HepG2 (cell line): ENCODE measurements around the gene DISP1. TPM values are rescaled to one million over a fixed set of nuclear protein-coding genes. Genes with fewer than 3 reads are reported as not detected.
A peak's percentile ranks its signal among the peaks of the same experiment; 100 is the strongest.

ENCODE experiments used
- DNMT3B ChIP-seq: conservative IDR thresholded peaks from 2 replicates; pipeline ENCODE4 v1.6.1; 2016; ENCODE audit warnings: missing biosample characterization, control low read depth
- FIP1L1 ChIP-seq: fragments of 200-400 bp; formaldehyde crosslinking; IDR thresholded peaks from 2 replicates; pipeline ENCODE4 v1.6.1; 2018; ENCODE audit warnings: low read depth, mild to moderate bottlenecking, low read length, moderate library complexity, borderline replicate concordance; ENCODE audit not compliant: insufficient read depth
- HDAC1 ChIP-seq: sonication (generic); formaldehyde crosslinking; IDR thresholded peaks from 2 replicates; pipeline ENCODE4 v1.5.1; 2020; ENCODE audit warnings: mild to moderate bottlenecking, missing genetic modification reagents
- NFIC ChIP-seq: IDR thresholded peaks from 2 replicates; pipeline ENCODE4 v1.6.1; 2012; ENCODE audit warnings: mild to moderate bottlenecking, low read length, inconsistent platforms
- NFKB2 ChIP-seq: sonication (generic); formaldehyde crosslinking; IDR thresholded peaks from 2 replicates; pipeline ENCODE4 v1.4.0; 2020; ENCODE audit warnings: missing genetic modification reagents, borderline replicate concordance
- PCBP1 ChIP-seq: fragments of 200-400 bp; formaldehyde crosslinking; IDR thresholded peaks from 2 replicates; pipeline ENCODE4 v1.6.1; 2017; ENCODE audit warnings: mild to moderate bottlenecking, low read depth, low read length, borderline replicate concordance
- SCMH1 ChIP-seq: sonication (generic); formaldehyde crosslinking; IDR thresholded peaks from 2 replicates; pipeline ENCODE4 v1.9.0; 2021; ENCODE audit warnings: missing genetic modification reagents, mild to moderate bottlenecking, borderline replicate concordance
- SOX13 ChIP-seq, 3 experiments: fragments of 450-650 bp in 1 of 3; sonication (generic) in 1 of 3; formaldehyde crosslinking in 1 of 3; IDR thresholded peaks in 2 of 3; conservative IDR thresholded peaks in 1 of 3; 2 replicates each; pipeline versions ENCODE4 v1.5.0 to v1.6.1; 2016 to 2020; ENCODE audit warnings: antibody characterized with exemption in 1 of 3, mild to moderate bottlenecking in 1 of 3, missing compliant biosample characterization in 1 of 3, missing genetic modification reagents in 1 of 3, moderate library complexity in 1 of 3
- TARDBP ChIP-seq: sonication (generic); formaldehyde crosslinking; IDR thresholded peaks from 2 replicates; pipeline ENCODE4 v1.8.0; 2022; ENCODE audit warnings: mild to moderate bottlenecking, missing genetic modification reagents
- ZFP36 ChIP-seq: fragments of 150-350 bp; IDR thresholded peaks from 2 replicates; pipeline ENCODE4 v1.6.1; 2018; ENCODE audit warnings: borderline replicate concordance, low read length, low read depth; ENCODE audit not compliant: partially characterized antibody
- ZNF180 ChIP-seq: sonication (generic); formaldehyde crosslinking; IDR thresholded peaks from 2 replicates; pipeline ENCODE4 v1.4.0; 2020; ENCODE audit warnings: low read depth, missing genetic modification reagents, borderline replicate concordance
- ZNF510 ChIP-seq: sonication (generic); formaldehyde crosslinking; IDR thresholded peaks from 2 replicates; pipeline ENCODE4 v1.4.0; 2020; ENCODE audit warnings: low read depth, mild to moderate bottlenecking, missing genetic modification reagents
- ZNF543 ChIP-seq: sonication (generic); formaldehyde crosslinking; IDR thresholded peaks from 2 replicates; pipeline ENCODE4 v1.4.0; 2020; ENCODE audit warnings: mild to moderate bottlenecking, missing genetic modification reagents
- ZNF841 ChIP-seq: sonication (generic); formaldehyde crosslinking; IDR thresholded peaks from 2 replicates; pipeline ENCODE4 v1.8.1; 2023; ENCODE audit warnings: missing genetic modification reagents, borderline replicate concordance
- polyA plus RNA-seq, 8 experiments: library from polyadenylated mRNA; depleted of rRNA in 3 of 8; stranded (reverse) in 7 of 8; unstranded in 1 of 8; fragments of >200 nt; fragmentation: Illumina TruSeq in 4 of 8; extraction: Trizol in 4 of 8; gene quantifications; 2 replicates each; pipeline versions ENCODE4 v1.2.1 to v1.2.3, GENCODE V29; 2011 to 2016; ENCODE audit warnings: low read depth in 4 of 8, missing spikeins in 1 of 8, mixed read lengths in 1 of 8; ENCODE audit not compliant: insufficient read depth in 1 of 8
- total RNA-seq, 5 experiments: library from RNA; depleted of rRNA; stranded (reverse); fragments of >200 nt; fragmentation: Illumina TruSeq; extraction: Trizol; gene quantifications; 2 replicates each; pipeline ENCODE4 v1.2.3, GENCODE V29; 2016; ENCODE audit warnings: low read depth in 1 of 5
- TF ChIP-seq, protein P1 (sequence below): IDR thresholded peaks from 2 replicates; pipeline ENCODE4 v1.6.1; 2016; ENCODE audit warnings: mild to moderate bottlenecking
- TF ChIP-seq, protein P2 (sequence below): sonication (generic); formaldehyde crosslinking; IDR thresholded peaks from 2 replicates; pipeline ENCODE4 v1.4.0; 2020; ENCODE audit warnings: missing genetic modification reagents; ENCODE audit errors: not compliant biosample characterization
- TF ChIP-seq, protein P3 (sequence below): sonication (generic); formaldehyde crosslinking; IDR thresholded peaks from 2 replicates; pipeline ENCODE4 v1.8.0; 2022; ENCODE audit warnings: missing genetic modification reagents, low read depth, mild to moderate bottlenecking, borderline replicate concordance
- TF ChIP-seq, protein P4 (sequence below): sonication (generic); formaldehyde crosslinking; IDR thresholded peaks from 2 replicates; pipeline ENCODE4 v1.8.1; 2023; ENCODE audit warnings: mild to moderate bottlenecking, missing genetic modification reagents

DISP1 gene
- total and polyA plus RNA-seq, 2 of the 13 experiments (the other 11 are each of a cell fraction or from before 2014, with no cell fraction given): 1.9 to 2.0 TPM

DNA sequence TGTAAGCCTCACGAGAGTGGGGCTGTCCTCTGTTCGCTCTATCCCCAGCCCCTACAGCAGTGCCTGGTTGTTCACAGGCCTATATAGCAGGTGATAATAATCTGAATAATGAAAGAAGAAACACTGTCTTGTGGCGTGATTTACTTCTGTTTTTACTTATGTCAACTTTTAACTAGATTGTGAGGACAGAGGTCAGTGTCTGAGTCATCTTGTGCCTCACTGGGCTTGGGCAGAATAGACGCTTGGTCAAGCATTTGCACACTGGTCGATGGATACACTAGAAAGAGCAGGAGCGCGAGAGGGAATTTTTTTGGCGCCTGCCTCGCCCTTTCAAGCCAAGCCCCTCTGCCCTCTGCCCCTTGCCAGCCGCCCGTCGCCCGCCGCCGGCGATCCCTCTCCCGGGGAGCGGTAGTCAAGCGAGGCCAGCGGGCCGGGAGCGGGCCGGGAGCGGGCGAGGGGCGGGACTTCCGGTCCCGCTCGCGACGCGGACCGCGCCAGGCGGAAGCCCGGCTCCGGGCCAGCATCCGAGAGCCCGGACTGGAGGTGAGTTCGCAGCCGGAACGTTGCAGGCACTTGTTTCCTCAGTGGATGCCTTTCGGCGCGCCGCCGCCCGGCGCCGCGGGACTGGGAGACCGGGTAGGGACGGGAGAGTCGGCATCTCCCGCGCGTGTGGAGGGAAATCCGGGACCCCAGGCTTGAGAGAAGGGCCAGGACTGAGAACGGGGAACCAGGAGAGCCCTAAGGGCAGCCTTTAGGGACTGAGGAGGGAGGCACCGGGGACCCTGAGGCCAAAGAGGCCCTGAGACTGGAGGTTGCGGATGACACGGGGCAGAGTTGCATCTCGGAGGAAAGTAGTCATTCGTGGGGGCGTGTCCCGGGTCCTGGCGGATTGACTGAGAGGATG is at the start of gene DISP1 (continued):
- TF ChIP-seq FIP1L1 (no peak), ZNF841 (CRISPR knock-in tag) (no peak), SCMH1 (no peak), ZNF543 (CRISPR knock-in tag) (peak; percentile 43; the same call in 1 of the 2 replicates), TARDBP (CRISPR knock-in tag) (0 out of 2 replicates have a peak, but pooled peaks have one; percentile 57), NFIC (0 out of 2 replicates have a peak, but pooled peaks have one; percentile 2), PCBP1 (no peak), ZNF180 (CRISPR knock-in tag) (no peak), NFKB2 (CRISPR knock-in tag) (no peak; the same call in 1 of the 2 replicates), ZNF510 (CRISPR knock-in tag) (no peak), DNMT3B (CRISPR knock-in tag) (no peak), HDAC1 (CRISPR knock-in tag) (peak; percentile 76), SOX13 (IDR thresholded peaks at IDR 0.05) (no peak), SOX13 (CRISPR knock-in tag; conservative IDR thresholded peaks at IDR 0.05 in 1 of 2, IDR thresholded peaks at IDR 0.05 in 1 of 2) (no peak), ZFP36 (no peak)
- TF ChIP-seq, protein P1, sequence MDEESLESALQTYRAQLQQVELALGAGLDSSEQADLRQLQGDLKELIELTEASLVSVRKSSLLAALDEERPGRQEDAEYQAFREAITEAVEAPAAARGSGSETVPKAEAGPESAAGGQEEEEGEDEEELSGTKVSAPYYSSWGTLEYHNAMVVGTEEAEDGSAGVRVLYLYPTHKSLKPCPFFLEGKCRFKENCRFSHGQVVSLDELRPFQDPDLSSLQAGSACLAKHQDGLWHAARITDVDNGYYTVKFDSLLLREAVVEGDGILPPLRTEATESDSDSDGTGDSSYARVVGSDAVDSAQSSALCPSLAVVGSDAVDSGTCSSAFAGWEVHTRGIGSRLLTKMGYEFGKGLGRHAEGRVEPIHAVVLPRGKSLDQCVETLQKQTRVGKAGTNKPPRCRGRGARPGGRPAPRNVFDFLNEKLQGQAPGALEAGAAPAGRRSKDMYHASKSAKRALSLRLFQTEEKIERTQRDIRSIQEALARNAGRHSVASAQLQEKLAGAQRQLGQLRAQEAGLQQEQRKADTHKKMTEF: peak; percentile 72; the same call in 1 of the 2 replicates
- TF ChIP-seq, protein P2, sequence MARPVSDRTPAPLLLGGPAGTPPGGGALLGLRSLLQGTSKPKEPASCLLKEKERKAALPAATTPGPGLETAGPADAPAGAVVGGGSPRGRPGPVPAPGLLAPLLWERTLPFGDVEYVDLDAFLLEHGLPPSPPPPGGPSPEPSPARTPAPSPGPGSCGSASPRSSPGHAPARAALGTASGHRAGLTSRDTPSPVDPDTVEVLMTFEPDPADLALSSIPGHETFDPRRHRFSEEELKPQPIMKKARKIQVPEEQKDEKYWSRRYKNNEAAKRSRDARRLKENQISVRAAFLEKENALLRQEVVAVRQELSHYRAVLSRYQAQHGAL: no peak
- TF ChIP-seq, protein P3, sequence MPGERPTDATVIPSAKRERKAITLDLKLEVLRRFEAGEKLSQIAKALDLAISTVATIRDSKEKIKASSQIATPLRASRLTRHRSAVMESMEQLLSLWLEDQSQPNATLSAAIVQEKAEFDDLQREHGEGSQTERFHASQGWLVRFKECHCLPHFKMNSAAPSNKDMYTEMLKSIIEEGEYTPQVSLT (CRISPR knock-in tag): no peak
- TF ChIP-seq, protein P4, sequence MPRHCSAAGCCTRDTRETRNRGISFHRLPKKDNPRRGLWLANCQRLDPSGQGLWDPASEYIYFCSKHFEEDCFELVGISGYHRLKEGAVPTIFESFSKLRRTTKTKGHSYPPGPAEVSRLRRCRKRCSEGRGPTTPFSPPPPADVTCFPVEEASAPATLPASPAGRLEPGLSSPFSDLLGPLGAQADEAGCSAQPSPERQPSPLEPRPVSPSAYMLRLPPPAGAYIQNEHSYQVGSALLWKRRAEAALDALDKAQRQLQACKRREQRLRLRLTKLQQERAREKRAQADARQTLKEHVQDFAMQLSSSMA: no peak
